Activated T-cell treated with anti-CD3 and anti-CD28 coated beads, Interleukin-2, amount 50 U/mL, for 4 hours (primary cell): ENCODE data around the gene CNKSR1. TPM values are rescaled to one million over a fixed set of nuclear protein-coding genes. Genes with fewer than 3 reads are reported as not detected.
"Not testable (repeated sequence)": the region's sequence is repeated elsewhere in the genome, so short reads cannot be mapped to it uniquely, and the experiment has no call there.

Experiments
- ATAC-seq, 2 donors: fragments of 200-7000 bp; cut with Tn5 transposase; one replicate each; pipeline ENCODE4 v1.10.0; 2021
- DNase-seq: peaks from one replicate; pipeline ENCODE4 v3.0.0-alpha.2; 2020
- H3K27me3 Mint-ChIP-seq: one replicate; pipeline ENCODE4 v1.8.0; 2021; ENCODE audit warnings: low read depth, mixed read lengths
- H3K36me3 Mint-ChIP-seq: one replicate; pipeline ENCODE4 v1.8.0; 2022; ENCODE audit warnings: mixed read lengths; ENCODE audit not compliant: insufficient read depth
- H3K4me1 Mint-ChIP-seq: one replicate; pipeline ENCODE4 v1.8.0; 2021; ENCODE audit warnings: low read depth, mixed read lengths
- H3K4me3 Mint-ChIP-seq: one replicate; pipeline ENCODE4 v1.8.0; 2021; ENCODE audit warnings: mild to moderate bottlenecking, moderate library complexity, mixed read lengths
- H3K9me3 Mint-ChIP-seq: one replicate; pipeline ENCODE4 v1.8.0; 2021; ENCODE audit warnings: mixed read lengths
- total RNA-seq, 3 donors: library from RNA; stranded (reverse); gene quantifications; one replicate each; pipeline ENCODE4 v1.2.1, GENCODE V29; 2021

The CNKSR1 gene
- total RNA-seq, 3 donors from 2014 or later = 4.3 to 6.1 (median 5.1) TPM

GRCh38 chr1:26218906-26219494 lies 41.7 kb downstream of the CNKSR1 start:
- no peaks in the 10 kb centered on the region for H3K36me3 Mint-ChIP-seq

DNA sequence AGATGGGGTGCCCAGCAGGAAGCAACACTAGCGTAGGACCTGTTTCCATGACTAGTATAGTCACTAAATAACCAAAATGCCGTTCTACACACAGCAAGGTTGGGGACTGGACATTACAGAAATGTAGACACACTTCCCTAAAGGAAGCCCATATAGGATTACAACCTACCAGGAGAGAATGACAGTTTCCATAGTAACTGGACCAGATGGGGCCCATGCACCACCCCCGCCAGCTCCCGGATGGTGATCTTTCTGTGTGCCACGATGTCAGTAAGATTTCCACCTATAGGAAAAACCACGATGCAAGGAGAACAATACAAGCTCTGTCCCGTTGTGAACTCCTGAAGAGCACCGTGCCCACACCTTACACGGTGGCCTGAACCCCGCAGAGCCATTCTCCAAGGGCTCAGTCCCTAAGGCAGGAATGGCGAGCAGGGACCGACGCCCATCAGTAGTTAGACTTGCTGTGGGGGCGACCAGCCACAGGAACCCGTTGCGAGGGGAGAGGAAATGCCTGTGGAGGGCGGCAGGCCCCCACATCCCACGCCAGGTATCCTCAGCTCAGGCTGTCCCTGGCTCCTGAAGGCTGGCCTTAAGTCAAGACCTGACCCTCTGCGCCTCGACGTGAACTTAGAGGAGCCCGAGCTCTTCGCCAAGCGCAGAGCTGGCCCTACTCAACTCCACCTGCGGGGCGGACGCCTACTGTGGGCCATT lies 43.1 kb downstream of the CNKSR1 start:
- Mint-ChIP-seq H3K27me3 (peaks cover 7% of the 10 kb centered on the region), H3K4me3 (no peak overlapping the region), H3K9me3 (no peaks in the 10 kb centered on the region), H3K36me3 (no peaks in the 10 kb centered on the region), H3K4me1 (no peaks in the 10 kb centered on the region)
- ATAC-seq (no peak), DNase-seq (no peak)

More at GRCh38 chr1:26218906-26219494, 41.7 kb downstream of the CNKSR1 start:
- Mint-ChIP-seq H3K4me1 (no peaks in the 10 kb centered on the region), H3K4me3 (no peak overlapping the region), H3K9me3 (no peaks in the 10 kb centered on the region), H3K27me3 (peaks cover under 1% of the 10 kb centered on the region)
- DNase-seq (no peak), ATAC-seq (no peak)

GRCh38 chr1:26221094-26221493 lies 43.8 kb downstream of the CNKSR1 start:
- no peak for DNase-seq

GRCh38 chr1:26224606-26225005 lies 47.3 kb downstream of the CNKSR1 start:
- no peaks in the 10 kb centered on the region for H3K9me3 Mint-ChIP-seq
- DNase-seq (no peak), ATAC-seq (no peak)
- H3K27me3 Mint-ChIP-seq = peaks cover 19% of the 10 kb centered on the region
- no peaks in the 10 kb centered on the region for H3K36me3 Mint-ChIP-seq
- H3K4me1 Mint-ChIP-seq = peaks cover 6% of the 10 kb centered on the region
- peak overlapping the region; percentile 49 for H3K4me3 Mint-ChIP-seq

More at GRCh38 chr1:26221094-26221493, 43.8 kb downstream of the CNKSR1 start:
- Mint-ChIP-seq H3K4me3 (no peak overlapping the region), H3K4me1 (peaks cover 4% of the 10 kb centered on the region), H3K9me3 (no peaks in the 10 kb centered on the region), H3K36me3 (no peaks in the 10 kb centered on the region), H3K27me3 (peaks cover 15% of the 10 kb centered on the region)
- no peak for ATAC-seq

GRCh38 chr1:26225033-26225831 lies 47.9 kb downstream of the CNKSR1 start:
- H3K36me3 Mint-ChIP-seq = no peaks in the 10 kb centered on the region
- peak overlapping the region; percentile 49 for H3K4me3 Mint-ChIP-seq
- H3K9me3 Mint-ChIP-seq = no peaks in the 10 kb centered on the region
- peak; percentile 87 to 88 for ATAC-seq
- H3K4me1 Mint-ChIP-seq = peaks cover 6% of the 10 kb centered on the region
- DNase-seq = peak; percentile 19
- H3K27me3 Mint-ChIP-seq = peaks cover 19% of the 10 kb centered on the region

DNA sequence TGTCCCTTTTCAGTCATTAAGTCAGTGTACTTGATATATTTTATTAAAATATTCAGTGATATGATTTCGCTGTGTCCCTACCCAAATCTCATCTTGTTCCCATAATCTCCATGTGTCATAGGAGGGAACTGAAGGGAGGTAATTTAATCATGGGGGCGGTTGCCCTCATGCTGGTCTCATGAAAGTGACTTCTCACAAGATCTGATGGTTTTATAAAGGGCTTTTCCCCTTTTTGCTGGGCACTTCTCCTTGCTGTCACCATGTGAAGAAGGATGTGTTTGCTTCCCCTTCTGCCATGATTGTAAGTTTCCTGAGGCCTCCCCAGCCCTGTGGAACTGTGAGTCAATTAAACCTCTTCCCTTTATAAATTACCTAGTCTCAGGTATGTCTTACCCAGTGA lies 53.4 kb downstream of the CNKSR1 start:
- not testable (repeated sequence) for H3K9me3 Mint-ChIP-seq, DNase-seq, H3K4me3 Mint-ChIP-seq, H3K36me3 Mint-ChIP-seq, H3K27me3 Mint-ChIP-seq, ATAC-seq
- H3K4me1 Mint-ChIP-seq = peaks cover 17% of the 10 kb centered on the region

GRCh38 chr1:26233903-26234643 lies 56.8 kb downstream of the CNKSR1 start, which contains the start of gene CEP85:
Gene CEP85 (plus strand): TSS chr1:26234200. CDS start chr1:26239784, 5,584 bp downstream.
- ATAC-seq = peak; percentile 92 to 95
- peaks cover 32% of the 10 kb centered on the region for H3K4me1 Mint-ChIP-seq
- peaks cover 4% of the 10 kb centered on the region for H3K36me3 Mint-ChIP-seq

GRCh38 chr1:26234644-26235370 lies 57.5 kb downstream of the CNKSR1 start:
- H3K27me3 Mint-ChIP-seq = no peaks in the 10 kb centered on the region
- no peaks in the 10 kb centered on the region for H3K9me3 Mint-ChIP-seq
- ATAC-seq = no peak
- H3K4me3 Mint-ChIP-seq = peak overlapping the region; percentile 98
- no peak for DNase-seq
- peaks cover 4% of the 10 kb centered on the region for H3K36me3 Mint-ChIP-seq
- peaks cover 32% of the 10 kb centered on the region for H3K4me1 Mint-ChIP-seq

More at GRCh38 chr1:26233903-26234643, 56.8 kb downstream of the CNKSR1 start, which contains the start of gene CEP85:
- DNase-seq = peak; percentile 99
- Mint-ChIP-seq H3K27me3 (no peaks in the 10 kb centered on the region), H3K4me3 (peak within 1 kb of the TSS; percentile 98), H3K9me3 (no peaks in the 10 kb centered on the region)

DNA sequence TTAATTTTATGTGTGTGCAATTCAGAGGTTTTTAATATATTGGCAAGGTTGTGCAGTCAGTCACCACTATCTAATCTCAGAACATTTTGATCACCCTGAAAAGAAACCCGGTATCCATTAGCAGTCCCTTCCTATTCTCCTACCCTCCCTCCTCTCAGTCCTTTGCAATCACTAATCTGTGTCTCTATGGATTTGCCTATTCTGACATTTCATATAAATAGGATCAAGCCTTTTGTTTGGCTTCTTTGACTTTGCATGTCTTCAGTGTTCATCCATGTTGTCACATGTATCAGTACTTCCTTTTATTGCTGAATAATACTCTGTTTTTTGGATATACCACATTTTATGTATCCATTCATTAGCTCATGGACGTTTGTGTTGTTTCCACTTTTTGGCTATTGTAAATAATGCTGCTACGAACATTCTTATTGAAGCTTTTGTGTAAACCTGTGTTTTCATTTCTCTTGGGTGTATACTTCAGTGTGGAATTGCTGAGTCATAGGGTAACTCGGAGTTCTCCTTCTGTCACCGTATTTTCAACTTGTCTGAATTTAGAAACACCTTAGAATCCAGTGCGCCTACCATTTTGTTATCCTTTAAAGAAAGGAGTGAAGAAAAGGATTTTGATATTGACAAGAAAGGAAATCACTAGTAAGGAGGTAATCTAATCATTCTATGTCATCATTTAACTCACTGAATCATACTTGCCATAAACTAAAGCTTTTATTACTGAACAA lies 60.1 kb downstream of the CNKSR1 start:
- peaks cover 32% of the 10 kb centered on the region for H3K4me1 Mint-ChIP-seq
- ATAC-seq = no peak
- peaks cover 4% of the 10 kb centered on the region for H3K36me3 Mint-ChIP-seq
- H3K4me3 Mint-ChIP-seq = peak overlapping the region; percentile 34
- no peak for DNase-seq
- no peaks in the 10 kb centered on the region for H3K27me3 Mint-ChIP-seq
- H3K9me3 Mint-ChIP-seq = no peaks in the 10 kb centered on the region

Other genes with a start within 250 kb of the CNKSR1 start
- gene PAFAH2, start 179.4 kb upstream of the CNKSR1 start, total RNA-seq = 10 to 100 TPM in 1 of 3 donors, 1 to 10 TPM in 2; 7.1 to 10.4 (median 8.3) TPM
- not detected for gene EXTL1, start 155.7 kb upstream of the CNKSR1 start, total RNA-seq
- not detected for gene SLC30A2, start 131.4 kb upstream of the CNKSR1 start, total RNA-seq
- not detected for gene TRIM63, start 109.9 kb upstream of the CNKSR1 start, total RNA-seq
- 10 to 100 TPM in 2 of 3 donors, 1 to 10 TPM in 1; 9.6 to 13.5 (median 12.2) TPM for gene PDIK1L, start 65.7 kb upstream of the CNKSR1 start, total RNA-seq
- gene FAM110D, start 18.4 kb upstream of the CNKSR1 start, total RNA-seq = not detected
- gene C1orf232, start 8.5 kb upstream of the CNKSR1 start, total RNA-seq = not detected
- 100 to 1,000 TPM; 121 to 151 (median 139) TPM for gene ZNF593, start 7.6 kb upstream of the CNKSR1 start, total RNA-seq
- not detected for gene ZNF593OS, start 5.7 kb upstream of the CNKSR1 start, total RNA-seq
- gene CATSPER4, start 13.1 kb downstream of the CNKSR1 start, total RNA-seq = not detected
- gene CEP85, start 56.7 kb downstream of the CNKSR1 start, total RNA-seq = 10 to 100 TPM; 25.5 to 28.7 (median 25.7) TPM
- gene SH3BGRL3, start 102.6 kb downstream of the CNKSR1 start, total RNA-seq = 100 to 1,000 TPM; 324 to 352 (median 326) TPM
- 10 to 100 TPM; 17.4 to 21.1 (median 19.9) TPM for gene UBXN11, start 129.1 kb downstream of the CNKSR1 start, total RNA-seq
- gene CD52, start 140.5 kb downstream of the CNKSR1 start, total RNA-seq = 10 to 100 TPM; 82.3 to 99.4 (median 93.8) TPM
- under 1 TPM; 0.16 to 0.45 (median 0.30) TPM for gene CRYBG2, start 176.6 kb downstream of the CNKSR1 start, total RNA-seq
- gene ZNF683, start 195.3 kb downstream of the CNKSR1 start, total RNA-seq = under 1 TPM; 0.11 to 0.30 (median 0.13) TPM
- gene LIN28A, start 233.3 kb downstream of the CNKSR1 start, total RNA-seq = under 1 TPM; 0.37 to 0.57 (median 0.46) TPM